Upper lobe of left lung (tissue), 6 donors: ENCODE results near the gene RHOU. TPM values are rescaled to one million over a fixed set of nuclear protein-coding genes. Genes with fewer than 3 reads are reported as not detected.

Experiments
- ATAC-seq, 2 donors: fragments of 200-7000 bp; cut with Tn5 transposase; one replicate each; pipeline ENCODE4 v1.9.1; 2022; ENCODE audit warnings: mild to moderate bottlenecking in 2 of 2, moderate library complexity in 2 of 2; ENCODE audit not compliant: low FRiP score in 2 of 2
- DNase-seq, 2 donors: peaks; one replicate each; pipeline ENCODE4 v3.0.0-alpha.2; 2019 to 2020
- H3K27ac ChIP-seq, 4 donors: fragments of 200-600 bp; sonication (generic); one replicate each; pipeline ENCODE4 v1.5.1; 2016 to 2019
- H3K27me3 ChIP-seq, 4 donors: fragments of 200-600 bp; sonication (generic); one replicate each; pipeline ENCODE4 v1.5.1; 2017 to 2019
- H3K36me3 ChIP-seq, 4 donors: fragments of 200-600 bp; sonication (generic); one replicate each; pipeline ENCODE4 v1.5.1; 2016 to 2019
- H3K4me1 ChIP-seq, 4 donors: fragments of 200-600 bp; sonication (generic); one replicate each; pipeline ENCODE4 v1.5.1; 2018 to 2019
- H3K4me3 ChIP-seq, 4 donors: fragments of 200-600 bp; sonication (generic); one replicate each; pipeline ENCODE4 v1.5.1; 2017 to 2019; ENCODE audit warnings: mild to moderate bottlenecking in 2 of 4, moderate library complexity in 1 of 4
- H3K9me3 ChIP-seq, 4 donors: fragments of 200-600 bp; sonication (generic); one replicate each; pipeline ENCODE4 v1.5.1; 2018 to 2019
- EP300 ChIP-seq, 4 donors: sonication (generic); formaldehyde crosslinking; IDR thresholded peaks; one replicate each; pipeline ENCODE4 v1.5.1; 2017; ENCODE audit warnings: antibody characterized with exemption in 4 of 4, control low read depth in 2 of 4
- POLR2A ChIP-seq, 4 donors: fragments of 450-650 bp; IDR thresholded peaks; one replicate each; pipeline ENCODE4 v1.5.1; 2016 to 2017; ENCODE audit warnings: antibody characterized with exemption in 4 of 4, mild to moderate bottlenecking in 2 of 4
- POLR2AphosphoS5 ChIP-seq, 2 donors: sonication (generic); formaldehyde crosslinking; IDR thresholded peaks; one replicate each; pipeline ENCODE4 v1.5.1; 2017; ENCODE audit warnings: antibody characterized with exemption in 2 of 2
- WGBS, 2 donors: methylation state at CpG; one replicate each; pipeline ENCODE4 v1.1.5; 2017 to 2018; 5-methylcytosine and 5-hydroxymethylcytosine counted together
- total RNA-seq, 6 donors: library from RNA; depleted of rRNA in 4 of 6; stranded (reverse); fragments of >200 nt in 4 of 6; gene quantifications; one replicate each; pipeline versions ENCODE4 v1.1.0 to v1.2.1, GENCODE V29; 2016 to 2021
- TF ChIP-seq, protein P1 (sequence below), 6 experiments: fragments of 450-650 bp in 4 of 6; fragments of 200-600 bp in 2 of 6; sonication (generic) in 2 of 6; IDR thresholded peaks; one replicate each; pipeline ENCODE4 v1.5.1; 2016 to 2019; ENCODE audit warnings: antibody characterized with exemption in 6 of 6
- donor health status: DM: no; HTN: no; CAD: no; lungs with moderate emphysema.
- donor health status: DM: no; HTN: yes; CAD: no; lungs with severe emphysema.

The RHOU gene
- total RNA-seq, 6 donors from 2014 or later, result 11.0 to 44.9 (median 18.7) TPM

DNA sequence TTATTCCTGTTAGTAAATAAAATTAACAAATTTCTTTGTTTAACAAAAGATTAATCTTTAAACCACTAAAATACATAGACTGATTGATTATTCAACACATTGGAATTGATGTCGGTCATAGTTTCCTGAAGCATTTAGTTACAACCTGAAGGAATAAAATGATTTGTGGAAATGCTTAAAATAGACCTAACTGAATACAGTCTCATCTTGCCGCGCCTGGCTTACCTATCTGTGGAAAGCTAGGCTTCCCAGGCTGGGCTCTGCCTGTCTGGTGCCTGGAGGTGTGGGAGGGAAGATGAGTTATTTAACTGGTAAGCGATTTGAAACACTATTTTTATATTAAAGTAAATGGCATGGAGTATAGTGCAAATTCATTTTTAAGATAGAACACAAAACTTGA lies 10.2 kb downstream of the RHOU start:
- peaks cover 0 to 1% (median 0%) of the 10 kb centered on the region in 4 donors for H3K27me3 ChIP-seq
- peaks cover 7 to 41% (median 11%) of the 10 kb centered on the region in 4 donors for H3K36me3 ChIP-seq
- WGBS, 2 donors, result 91 to 95% methylated on average over 4 of the region's 4 CpGs
- ATAC-seq (no peak), DNase-seq (no peak)
- H3K9me3 ChIP-seq, result no peaks in the 10 kb centered on the region
- peaks cover under 1 to 11% (median 8%) of the 10 kb centered on the region in 4 donors for H3K4me1 ChIP-seq
- no peak overlapping the region for H3K27ac ChIP-seq
- TF ChIP-seq POLR2AphosphoS5 (IDR thresholded peaks at IDR 0.05), result no peak
- TF ChIP-seq, protein P1, sequence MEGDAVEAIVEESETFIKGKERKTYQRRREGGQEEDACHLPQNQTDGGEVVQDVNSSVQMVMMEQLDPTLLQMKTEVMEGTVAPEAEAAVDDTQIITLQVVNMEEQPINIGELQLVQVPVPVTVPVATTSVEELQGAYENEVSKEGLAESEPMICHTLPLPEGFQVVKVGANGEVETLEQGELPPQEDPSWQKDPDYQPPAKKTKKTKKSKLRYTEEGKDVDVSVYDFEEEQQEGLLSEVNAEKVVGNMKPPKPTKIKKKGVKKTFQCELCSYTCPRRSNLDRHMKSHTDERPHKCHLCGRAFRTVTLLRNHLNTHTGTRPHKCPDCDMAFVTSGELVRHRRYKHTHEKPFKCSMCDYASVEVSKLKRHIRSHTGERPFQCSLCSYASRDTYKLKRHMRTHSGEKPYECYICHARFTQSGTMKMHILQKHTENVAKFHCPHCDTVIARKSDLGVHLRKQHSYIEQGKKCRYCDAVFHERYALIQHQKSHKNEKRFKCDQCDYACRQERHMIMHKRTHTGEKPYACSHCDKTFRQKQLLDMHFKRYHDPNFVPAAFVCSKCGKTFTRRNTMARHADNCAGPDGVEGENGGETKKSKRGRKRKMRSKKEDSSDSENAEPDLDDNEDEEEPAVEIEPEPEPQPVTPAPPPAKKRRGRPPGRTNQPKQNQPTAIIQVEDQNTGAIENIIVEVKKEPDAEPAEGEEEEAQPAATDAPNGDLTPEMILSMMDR (IDR thresholded peaks at IDR 0.05), result no peak
- TF ChIP-seq EP300 (IDR thresholded peaks at IDR 0.05), result no peak
- TF ChIP-seq POLR2A (IDR thresholded peaks at IDR 0.05), result no peak
- no peak overlapping the region for H3K4me3 ChIP-seq

DNA sequence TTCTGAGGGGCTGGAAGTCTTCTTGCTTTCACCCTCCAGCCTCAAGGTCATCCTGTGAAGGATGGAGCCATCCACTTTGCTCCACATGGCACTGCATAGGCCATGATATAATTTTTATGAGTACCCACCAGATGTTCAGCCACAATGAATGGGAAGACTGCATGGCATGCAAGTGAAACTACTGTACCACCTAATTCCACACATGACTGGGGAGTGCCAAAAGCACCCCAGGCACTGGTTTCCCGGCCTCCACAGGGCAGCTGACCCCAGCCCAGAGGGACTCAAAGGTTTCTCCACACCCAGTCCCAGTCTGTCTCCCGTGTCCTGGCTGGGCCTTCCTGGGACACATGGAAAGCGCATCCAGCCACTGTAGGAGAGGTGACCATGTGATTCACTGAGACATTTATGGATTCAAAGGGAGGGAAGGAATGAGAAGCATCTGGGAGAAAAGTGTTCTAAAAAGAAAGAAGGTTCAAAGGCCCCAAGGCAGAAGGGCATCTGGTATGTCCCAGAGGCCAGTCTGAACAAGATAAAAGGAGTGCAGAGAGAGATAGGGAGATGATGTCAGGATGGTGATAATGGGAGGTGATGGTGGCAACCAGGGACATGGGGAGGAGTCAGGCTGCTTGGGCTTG lies 12.1 kb downstream of the RHOU start:
- H3K36me3 ChIP-seq, result peaks cover 7 to 38% (median 11%) of the 10 kb centered on the region in 4 donors
- no peak for TF ChIP-seq EP300 (IDR thresholded peaks at IDR 0.05)
- no peak for TF ChIP-seq POLR2A (IDR thresholded peaks at IDR 0.05)
- TF ChIP-seq POLR2AphosphoS5 (IDR thresholded peaks at IDR 0.05), result no peak
- TF ChIP-seq, protein P1 (IDR thresholded peaks at IDR 0.05), result no peak
- H3K27ac ChIP-seq, result no peak overlapping the region
- H3K27me3 ChIP-seq, result peaks cover 0 to 1% (median 0%) of the 10 kb centered on the region in 4 donors
- H3K4me3 ChIP-seq, result no peak overlapping the region
- no peaks in the 10 kb centered on the region for H3K9me3 ChIP-seq
- no peak for DNase-seq
- WGBS, 2 donors, result 91 to 92% methylated on average over 3 of the region's 3 CpGs
- no peaks in the 10 kb centered on the region for H3K4me1 ChIP-seq
- no peak for ATAC-seq

DNA sequence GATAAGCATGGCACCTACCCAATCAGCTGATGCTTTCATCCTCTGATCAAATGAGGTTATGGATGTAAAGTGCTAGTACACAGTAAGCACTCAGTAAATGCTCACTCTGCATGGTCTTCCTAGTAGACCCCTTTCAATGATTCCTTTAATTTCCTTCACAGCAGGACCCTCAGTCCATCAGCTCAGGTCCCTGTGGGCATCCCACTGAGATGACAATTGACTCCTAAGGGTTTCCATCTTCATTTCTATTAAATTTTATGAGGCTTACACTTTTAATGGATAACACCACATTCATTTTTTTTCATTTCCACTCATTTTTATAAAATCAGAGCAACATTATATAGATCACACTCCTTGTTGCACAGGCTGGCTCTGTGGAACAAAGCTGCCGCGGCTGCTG lies 12.8 kb downstream of the RHOU start:
- DNase-seq, result no peak

DNA sequence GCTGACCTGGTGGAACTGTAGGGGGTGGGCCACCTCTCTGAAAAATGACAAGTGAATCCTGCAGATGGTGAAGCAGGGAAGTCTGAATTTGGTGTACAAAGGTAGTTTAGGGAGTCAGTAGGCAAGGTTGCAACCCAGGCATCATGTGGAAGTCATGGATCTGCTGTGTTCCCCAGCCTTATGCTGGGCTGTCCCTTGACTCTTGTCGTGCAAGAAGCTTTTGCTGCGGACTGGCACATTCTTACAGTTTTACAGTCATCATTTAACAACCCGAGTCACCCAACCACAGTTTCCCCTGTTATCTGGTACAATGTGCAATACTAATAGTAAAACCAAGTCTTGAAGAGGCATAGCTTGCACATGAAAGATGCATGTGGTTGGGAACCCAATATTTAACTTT lies 13.2 kb downstream of the RHOU start:
- Histone ChIP-seq H3K4me3 (no peak overlapping the region), H3K36me3 (peaks cover 6 to 28% (median 9%) of the 10 kb centered on the region in 4 donors), H3K9me3 (no peaks in the 10 kb centered on the region), H3K27me3 (peaks cover 0 to 1% (median 0%) of the 10 kb centered on the region in 4 donors), H3K27ac (no peak overlapping the region), H3K4me1 (no peaks in the 10 kb centered on the region)
- 55 to 73% methylated on average over 3 of the region's 3 CpGs for WGBS, 2 donors
- TF ChIP-seq POLR2AphosphoS5 (IDR thresholded peaks at IDR 0.05), result no peak
- no peak for TF ChIP-seq POLR2A (IDR thresholded peaks at IDR 0.05)
- TF ChIP-seq, protein P1 (IDR thresholded peaks at IDR 0.05), result no peak
- no peak for TF ChIP-seq EP300 (IDR thresholded peaks at IDR 0.05)
- DNase-seq, result no peak
- ATAC-seq, result no peak

More for the DNA sequence above, 12.8 kb downstream of the RHOU start:
- Histone ChIP-seq H3K4me1 (no peaks in the 10 kb centered on the region), H3K4me3 (no peak overlapping the region), H3K27ac (no peak overlapping the region), H3K9me3 (no peaks in the 10 kb centered on the region), H3K27me3 (peaks cover 0 to 1% (median 0%) of the 10 kb centered on the region in 4 donors), H3K36me3 (peaks cover 7 to 32% (median 11%) of the 10 kb centered on the region in 4 donors)
- TF ChIP-seq POLR2A (IDR thresholded peaks at IDR 0.05) (no peak), EP300 (IDR thresholded peaks at IDR 0.05) (no peak), POLR2AphosphoS5 (IDR thresholded peaks at IDR 0.05) (no peak)
- TF ChIP-seq, protein P1 (IDR thresholded peaks at IDR 0.05), result no peak
- 90% methylated on average over 2 of the region's 2 CpGs for WGBS, 2 donors
- ATAC-seq, result no peak

DNA sequence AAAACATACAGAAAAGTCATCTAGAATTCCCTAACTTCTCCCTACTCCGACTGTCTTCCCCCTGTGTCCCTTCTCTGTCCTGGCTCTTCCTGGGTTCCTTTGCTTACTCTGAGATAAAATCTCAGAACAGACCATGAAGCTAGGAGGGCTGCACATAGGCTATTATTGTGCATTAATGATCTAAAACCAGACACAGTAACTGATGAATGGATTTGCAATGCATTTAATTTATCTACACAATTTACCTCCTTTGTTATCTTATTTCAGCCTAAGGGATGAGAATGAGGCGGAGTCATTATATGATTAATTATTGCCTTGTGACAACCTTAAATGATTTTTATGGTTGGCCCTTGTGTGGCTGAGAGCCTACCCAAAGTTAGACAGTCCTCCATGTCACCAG lies 14.5 kb downstream of the RHOU start:
- 89 to 96% methylated on average over 2 of the region's 2 CpGs for WGBS, 2 donors
- H3K4me1 ChIP-seq, result no peaks in the 10 kb centered on the region
- H3K9me3 ChIP-seq, result no peaks in the 10 kb centered on the region
- H3K4me3 ChIP-seq, result no peak overlapping the region
- DNase-seq (no peak), ATAC-seq (no peak)
- peaks cover 0 to 1% (median 0%) of the 10 kb centered on the region in 4 donors for H3K27me3 ChIP-seq
- H3K36me3 ChIP-seq, result peaks cover 0 to 14% (median 1%) of the 10 kb centered on the region in 4 donors
- no peak overlapping the region for H3K27ac ChIP-seq
- TF ChIP-seq POLR2AphosphoS5 (IDR thresholded peaks at IDR 0.05), result no peak
- TF ChIP-seq, protein P1 (IDR thresholded peaks at IDR 0.05), result no peak
- no peak for TF ChIP-seq EP300 (IDR thresholded peaks at IDR 0.05)
- no peak for TF ChIP-seq POLR2A (IDR thresholded peaks at IDR 0.05)
